Mucosa of descending colon (tissue), 3 donors: ENCODE measurements around the gene MST1. TPM values are rescaled to one million over a fixed set of nuclear protein-coding genes. Genes with fewer than 3 reads are reported as not detected.
"Not testable (repeated sequence)": the region's sequence is repeated elsewhere in the genome, so short reads cannot be mapped to it uniquely, and the experiment has no call there.

ENCODE experiments used
- ATAC-seq: fragments of 200-7000 bp; cut with Tn5 transposase; one replicate; pipeline ENCODE4 v1.9.1; 2020; ENCODE audit warnings: mild to moderate bottlenecking, moderate library complexity
- DNase-seq, 3 donors: peaks; one replicate each; pipeline ENCODE4 v3.0.0-alpha.2; 2020
- H3K36me3 ChIP-seq: fragments of 200-600 bp; one replicate; pipeline ENCODE4 v1.8.0; 2021; ENCODE audit warnings: low read depth, mild to moderate bottlenecking
- H3K4me1 ChIP-seq: fragments of 200-600 bp; one replicate; pipeline ENCODE4 v1.8.0; 2021; ENCODE audit warnings: low read depth, mild to moderate bottlenecking
- H3K4me3 ChIP-seq: fragments of 200-600 bp; one replicate; pipeline ENCODE4 v1.8.0; 2021; ENCODE audit warnings: mild to moderate bottlenecking
- H3K9me3 ChIP-seq: fragments of 200-600 bp; one replicate; pipeline ENCODE4 v1.8.0; 2021; ENCODE audit warnings: mild to moderate bottlenecking
- CTCF ChIP-seq: fragments of 200-600 bp; IDR thresholded peaks from one replicate; pipeline ENCODE4 v1.8.0; 2022; ENCODE audit warnings: antibody characterized with exemption, mild to moderate bottlenecking
- intact Hi-C, 2 donors: fragments of 100-400 bp; cut with DNase I in 1 of 2; cut with micrococcal nuclease in 1 of 2; formaldehyde crosslinking; loops; one replicate each; pipeline versions ENCODE4 v1.11.0 to v1.11.1; 2022; cut with DNase I, micrococcal nuclease
- total RNA-seq, 3 donors: library from RNA; stranded (reverse); fragmentation: NEBNext Ultra II Directional in 2 of 3; extraction: Animal tissue kit (Norgen Biotek cat#: 25700) in 2 of 3; gene quantifications; one replicate each; pipeline versions ENCODE4 v1.2.1 to v1.2.4, GENCODE V29; 2021 to 2023
- donor health status: DM: no; HTN: no; CAD: no; lungs with moderate emphysema.
- donor health status: DM: no; HTN: no; CAD: no.
- donor health status: DM: no; HTN: yes; CAD: no.

The MST1 gene
- total RNA-seq, 3 donors from 2014 or later: 16.8 to 55.9 (median 18.8) TPM

- ATAC-seq, H3K4me3 ChIP-seq, DNase-seq, H3K9me3 ChIP-seq, H3K36me3 ChIP-seq, intact Hi-C loops: not testable (repeated sequence)
- H3K4me1 ChIP-seq: peaks cover 20% of the 10 kb centered on the region
Measured at GRCh38 chr3:49690856-49691255, 1.6 kb upstream of the MST1 start.

- Histone ChIP-seq H3K4me1 (peaks cover 21% of the 10 kb centered on the region), H3K4me3 (peak overlapping the region; percentile 97)
- DNase-seq, H3K9me3 ChIP-seq, intact Hi-C loops, H3K36me3 ChIP-seq, ATAC-seq: not testable (repeated sequence)
Measured at GRCh38 chr3:49689908-49690624, 792 bp upstream of the MST1 start.

- intact Hi-C loops, H3K36me3 ChIP-seq, H3K9me3 ChIP-seq, DNase-seq, H3K4me3 ChIP-seq: not testable (repeated sequence)
- ATAC-seq: peak; percentile 4
- H3K4me1 ChIP-seq: peaks cover 21% of the 10 kb centered on the region
Measured at GRCh38 chr3:49688338-49689045, 782 bp downstream of the MST1 start.

- peaks cover 21% of the 10 kb centered on the region for H3K4me1 ChIP-seq
- H3K9me3 ChIP-seq, DNase-seq, H3K4me3 ChIP-seq, intact Hi-C loops, H3K36me3 ChIP-seq, ATAC-seq: not testable (repeated sequence)
Measured at GRCh38 chr3:49687424-49687795, 1.9 kb downstream of the MST1 start.

GRCh38 chr3:49686769-49687423 is 2.4 kb downstream of the MST1 start:
- H3K36me3 ChIP-seq, intact Hi-C loops, H3K4me3 ChIP-seq, H3K9me3 ChIP-seq: not testable (repeated sequence)
- peaks cover 21% of the 10 kb centered on the region for H3K4me1 ChIP-seq
- ATAC-seq (peak; percentile 64), DNase-seq (peak; percentile 76 to 83 (median 82))

GRCh38 chr3:49686346-49686745 is 2.9 kb downstream of the MST1 start:
- DNase-seq (peak; percentile 70 to 72 (median 72)), ATAC-seq (peak; percentile 34)
- H3K4me1 ChIP-seq: peaks cover 19% of the 10 kb centered on the region
- intact Hi-C loops, H3K36me3 ChIP-seq, H3K9me3 ChIP-seq, H3K4me3 ChIP-seq: not testable (repeated sequence)

GRCh38 chr3:49685846-49686245 is 3.4 kb downstream of the MST1 start:
- intact Hi-C loops, H3K9me3 ChIP-seq, H3K36me3 ChIP-seq, H3K4me3 ChIP-seq, DNase-seq, ATAC-seq: not testable (repeated sequence)
- peaks cover 14% of the 10 kb centered on the region for H3K4me1 ChIP-seq

- H3K4me3 ChIP-seq, H3K36me3 ChIP-seq, H3K9me3 ChIP-seq, ATAC-seq, H3K4me1 ChIP-seq, intact Hi-C loops, DNase-seq: not testable (repeated sequence)
Measured at GRCh38 chr3:49685103-49685502, 4.2 kb downstream of the MST1 start.

- not testable (repeated sequence) for H3K36me3 ChIP-seq, ATAC-seq
Measured at GRCh38 chr3:49684453-49684852, 4.8 kb downstream of the MST1 start.

GRCh38 chr3:49683162-49683561 is 6.1 kb downstream of the MST1 start:
- TF ChIP-seq CTCF: no peak
- intact Hi-C loops: no loop called here
- ATAC-seq: no peak
- no peak overlapping the region for H3K4me3 ChIP-seq
- peaks cover 2% of the 10 kb centered on the region for H3K4me1 ChIP-seq
- H3K36me3 ChIP-seq: peaks cover 10% of the 10 kb centered on the region
- H3K9me3 ChIP-seq: no peaks in the 10 kb centered on the region
- no peak for DNase-seq

More at GRCh38 chr3:49684453-49684852, 4.8 kb downstream of the MST1 start:
- H3K4me1 ChIP-seq, H3K4me3 ChIP-seq, intact Hi-C loops, H3K9me3 ChIP-seq, DNase-seq: not testable (repeated sequence)
